Activated T-cell treated with anti-CD3 and anti-CD28 coated beads, Interleukin-2, amount 50 U/mL, for 1 hour (primary cell): ENCODE results near the gene RBM47.
"Not testable (repeated sequence)": the region's sequence is repeated elsewhere in the genome, so short reads cannot be mapped to it uniquely, and the experiment has no call there.

Experiments
- DNase-seq: peaks from one replicate; pipeline ENCODE4 v3.0.0-alpha.2; 2020

Gene RBM47

DNA sequence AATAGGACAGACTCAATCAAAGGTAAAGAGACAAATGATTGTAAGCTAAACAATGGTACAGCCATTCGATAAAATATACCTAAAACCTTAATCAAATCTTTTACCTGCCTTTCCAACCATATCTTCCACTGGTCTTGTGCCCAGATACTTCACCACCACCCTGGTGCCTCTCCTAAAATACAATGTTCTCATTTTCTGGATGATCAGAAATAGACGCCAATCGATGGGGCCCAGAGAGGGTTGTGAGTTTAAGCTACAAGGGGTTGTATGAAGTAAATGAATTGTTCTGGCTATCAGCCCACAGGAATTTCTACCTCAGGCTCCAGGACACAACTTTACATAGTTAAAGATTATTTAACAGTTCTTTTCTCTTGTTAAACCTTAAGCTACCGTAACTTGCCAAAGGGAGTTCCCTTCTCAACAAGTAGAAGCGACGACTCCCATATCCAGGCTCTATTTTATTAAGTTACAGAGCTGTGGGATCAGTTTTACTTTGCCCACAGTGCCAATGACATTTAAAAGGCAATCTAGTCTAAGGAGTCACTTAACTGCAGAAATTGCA, 195.5 kb downstream of the RBM47 start:
- no peak for DNase-seq

DNA sequence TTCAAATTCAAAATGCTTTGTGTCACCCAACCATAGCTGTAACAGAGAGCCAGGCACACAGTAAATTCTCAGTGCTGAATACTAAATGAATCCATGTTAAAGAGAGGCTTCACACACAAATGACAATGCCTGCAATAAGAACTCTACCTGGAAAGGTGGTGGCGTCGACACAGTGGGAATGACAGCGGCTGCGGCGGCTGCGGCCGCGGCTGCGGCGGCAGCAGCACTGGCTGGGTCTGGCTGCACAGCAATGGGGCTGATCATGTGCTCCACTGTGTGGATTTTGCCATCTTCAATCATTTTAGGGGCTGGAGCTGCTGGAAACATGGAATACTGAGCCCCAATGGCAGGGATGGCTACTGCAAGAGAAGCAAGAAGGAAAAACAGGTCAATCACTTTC, 197.2 kb downstream of the RBM47 start:
- no peak for DNase-seq

DNA sequence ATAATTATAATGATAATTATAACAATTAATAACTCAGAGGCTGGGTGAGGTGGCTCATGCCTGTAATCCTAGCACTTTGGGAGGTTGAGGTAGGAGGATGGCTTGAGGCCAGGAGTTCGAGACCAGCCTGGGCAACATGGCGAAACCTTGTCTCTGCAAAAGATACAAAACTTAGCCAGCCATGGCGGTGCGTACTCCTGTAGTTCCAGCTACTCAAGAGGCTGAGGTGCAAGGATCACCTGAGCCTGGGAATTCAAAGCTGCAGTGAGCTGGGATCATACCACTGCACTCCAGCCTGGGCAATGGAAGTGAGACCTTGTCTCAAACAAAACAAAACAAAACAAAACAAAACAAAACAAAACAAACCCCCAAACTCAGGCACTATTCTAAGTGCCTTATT, 201.8 kb downstream of the RBM47 start:
- DNase-seq: not testable (repeated sequence)

DNA sequence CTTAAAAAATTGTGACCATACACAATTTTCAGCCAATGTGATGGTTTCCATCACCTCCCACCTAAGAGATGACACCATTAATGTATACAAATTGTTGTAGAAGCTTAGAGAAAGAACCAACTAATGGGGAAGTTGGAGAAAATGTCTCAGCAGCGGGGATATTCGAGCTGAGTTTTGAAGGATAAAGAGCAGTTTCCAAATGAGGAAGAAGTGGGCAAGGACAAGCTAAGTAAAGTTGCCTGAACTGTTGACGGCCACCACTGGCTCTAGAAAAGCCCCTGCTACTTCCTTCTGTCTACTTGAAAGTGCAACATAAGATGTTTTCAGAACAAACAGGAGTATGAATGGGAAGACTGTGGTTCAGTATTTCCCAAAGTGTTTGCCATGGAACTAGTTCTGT, 202.5 kb downstream of the RBM47 start:
- no peak for DNase-seq

DNA sequence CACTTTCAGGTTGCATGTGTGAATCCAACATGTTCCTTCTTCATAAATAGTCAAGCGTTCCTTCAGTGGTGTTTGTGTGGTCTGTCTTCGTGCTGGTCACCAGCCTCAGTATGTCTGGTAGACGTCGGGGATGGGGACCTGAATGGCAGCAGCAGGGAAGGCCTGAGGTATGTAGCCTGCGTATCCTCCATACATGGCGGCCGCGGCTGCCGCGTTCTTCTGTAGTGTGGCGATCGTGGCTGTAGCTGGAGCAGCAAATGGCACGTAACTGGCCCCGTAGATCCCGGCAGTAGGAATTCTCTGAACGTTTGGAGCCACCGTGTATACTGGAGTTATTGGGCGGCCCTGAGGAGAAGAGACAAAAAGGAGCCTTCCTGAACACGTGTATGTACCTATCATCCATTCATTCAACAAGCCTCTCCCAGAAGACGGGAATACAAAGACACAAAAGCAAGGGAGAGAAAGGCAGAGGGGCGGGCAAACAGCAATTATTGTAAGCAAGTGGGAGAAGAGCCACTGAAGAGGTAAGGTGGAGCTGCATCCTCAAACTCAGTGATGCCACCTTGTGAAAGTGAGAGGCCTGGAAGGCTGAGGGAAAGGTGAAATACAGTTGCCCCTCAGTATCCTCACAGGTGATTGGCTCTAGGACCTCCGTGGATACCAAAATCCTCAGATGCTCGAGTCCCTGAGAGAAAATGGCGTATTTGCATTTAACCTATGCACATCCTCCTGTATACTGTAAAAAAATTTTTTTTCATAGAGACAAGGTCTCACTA, 203.7 kb downstream of the RBM47 start:
- no peak for DNase-seq

DNA sequence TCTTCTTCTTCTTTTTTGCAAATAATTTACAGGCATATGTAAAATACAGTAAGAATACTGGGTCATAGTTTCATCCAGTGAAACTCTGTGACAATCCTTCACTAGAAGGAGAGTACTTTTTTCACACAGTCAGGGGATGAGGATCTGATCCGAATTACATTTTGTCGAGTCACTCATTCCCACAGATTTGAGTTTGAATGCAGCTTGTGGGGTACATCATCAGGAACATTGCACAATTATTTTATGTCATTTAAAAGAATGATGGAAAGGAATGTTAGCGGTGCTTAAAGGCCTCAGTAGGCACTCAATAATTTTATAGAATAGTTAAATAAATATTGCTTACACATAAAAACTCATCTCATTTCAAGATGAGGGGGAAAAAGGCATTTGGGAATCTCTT, 205.9 kb downstream of the RBM47 start:
- DNase-seq: no peak

DNA sequence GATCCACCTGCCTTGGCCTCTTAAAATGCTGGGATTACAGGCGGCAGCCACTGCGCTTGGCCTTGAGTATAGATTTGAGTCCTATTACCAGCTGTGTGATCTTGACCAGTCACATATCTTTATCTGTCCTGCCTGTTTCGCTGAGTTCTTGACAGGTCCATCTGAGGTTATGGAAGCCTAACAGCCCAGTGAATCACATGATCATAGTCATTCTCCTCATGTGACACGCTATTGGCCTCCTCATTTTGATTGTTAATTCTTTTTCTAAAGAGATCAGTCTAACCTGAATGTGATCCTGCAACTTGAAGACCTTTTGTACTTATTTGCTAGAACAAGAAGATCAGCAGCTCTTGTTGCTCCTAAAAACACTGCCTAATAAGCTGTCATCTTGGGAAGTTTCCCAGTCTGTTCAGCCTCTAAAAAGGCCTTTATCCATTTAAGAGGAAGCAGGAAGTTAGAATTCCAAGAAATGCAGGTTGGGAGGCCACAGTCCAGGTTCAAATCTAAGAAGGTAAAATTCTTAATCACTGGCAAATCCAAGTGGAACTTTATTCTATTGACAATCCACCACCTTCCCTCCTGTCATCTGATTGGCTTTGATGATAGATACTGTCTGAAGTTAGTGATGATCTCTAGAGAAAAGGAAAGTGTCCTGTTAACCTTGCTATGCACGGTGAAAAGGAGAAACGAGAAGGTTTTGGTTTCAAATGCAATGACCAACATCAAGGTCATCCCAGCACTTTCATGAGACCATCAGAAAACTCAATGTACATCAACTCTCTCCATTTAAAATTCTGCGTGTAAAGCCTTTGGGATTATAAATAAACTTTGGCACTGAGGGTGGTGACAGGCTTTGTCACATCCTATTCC, 207.6 kb downstream of the RBM47 start:
- DNase-seq: no peak

DNA sequence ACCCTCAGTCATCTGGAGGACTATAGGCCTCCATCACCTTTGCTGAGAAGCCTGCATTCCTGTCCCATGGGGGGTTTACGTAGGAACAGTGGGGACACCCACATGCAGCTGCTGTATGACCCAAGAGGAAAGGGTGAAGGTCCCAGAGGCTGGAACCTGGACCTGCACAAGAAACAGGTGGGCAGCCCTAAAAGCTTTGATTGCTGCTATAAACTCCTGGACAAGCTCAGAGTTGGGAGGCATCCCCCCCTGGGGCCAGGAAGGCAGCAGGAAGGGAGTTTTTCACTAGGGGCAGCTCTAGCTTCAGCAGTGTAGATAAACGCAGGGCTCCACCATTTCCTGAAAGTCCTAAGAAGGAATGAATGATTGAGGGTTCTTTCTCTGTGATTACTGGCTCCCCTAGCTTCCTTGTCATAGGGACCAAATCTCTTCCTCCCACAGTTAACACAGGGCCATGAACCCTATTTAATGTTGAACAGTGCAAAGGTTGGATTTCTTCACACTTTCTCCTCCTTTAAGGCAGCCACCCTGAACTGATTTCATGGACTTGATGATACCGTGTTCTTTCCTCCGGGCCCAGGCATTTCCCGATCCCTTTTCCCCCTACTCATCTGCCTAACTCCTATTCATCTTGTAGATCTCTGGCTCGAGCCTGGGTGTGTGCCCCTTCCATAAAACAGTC, 210.3 kb downstream of the RBM47 start:
- DNase-seq: no peak

DNA sequence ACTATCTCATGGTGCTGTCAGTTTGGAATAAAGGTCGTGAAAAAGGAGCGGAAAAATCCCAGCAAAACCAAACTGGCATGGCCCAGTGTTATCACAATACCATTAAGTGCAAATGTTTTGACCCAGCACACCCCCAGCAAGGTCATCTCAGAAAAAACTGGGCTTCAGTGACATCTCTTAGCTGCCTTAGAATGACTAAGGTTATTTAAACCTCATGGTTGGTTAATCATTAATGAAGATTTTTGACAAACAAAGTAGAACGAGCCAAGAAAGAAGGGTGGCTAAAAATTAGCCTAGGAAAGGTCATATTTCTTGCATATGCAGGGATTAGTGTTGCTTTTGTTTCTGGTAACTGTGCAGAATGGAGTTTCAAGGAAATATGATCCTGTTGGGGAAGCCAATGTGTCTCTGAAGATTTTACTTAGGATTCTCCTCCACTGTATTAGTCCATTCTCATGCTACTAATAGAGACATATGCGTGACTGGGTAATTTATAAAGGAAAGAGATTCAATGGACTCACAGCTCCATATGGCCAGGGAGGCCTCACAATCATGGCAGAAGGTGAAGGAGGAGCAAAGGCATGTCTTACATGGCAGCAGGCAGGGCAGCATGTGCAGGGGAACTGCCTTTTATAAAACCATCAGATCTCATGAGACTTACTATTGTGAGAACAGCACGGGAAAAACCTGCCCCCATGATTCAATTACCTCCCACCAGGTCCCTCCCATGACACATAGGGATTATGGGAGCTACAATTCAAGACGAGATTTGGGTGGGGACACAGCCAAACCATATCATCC, 211.0 kb downstream of the RBM47 start:
- no peak for DNase-seq

DNA sequence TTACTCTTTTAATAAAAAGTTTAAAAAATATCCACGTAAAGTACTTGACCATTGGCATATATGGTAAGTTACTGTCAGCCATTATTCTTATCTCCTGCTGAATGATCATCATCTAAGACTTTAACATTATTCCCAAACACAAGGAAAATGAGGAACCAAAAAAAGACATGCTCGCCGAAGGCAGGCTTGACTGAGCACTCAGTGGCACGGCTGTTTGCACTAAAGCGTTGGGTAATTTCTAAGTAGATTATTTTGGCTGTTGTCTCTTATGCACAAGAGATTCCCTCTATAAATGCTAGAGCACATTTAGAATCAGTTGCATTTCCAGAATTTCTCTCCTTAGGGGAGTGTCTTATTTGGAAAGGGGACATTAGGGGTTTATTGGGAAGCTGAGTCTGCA, 211.7 kb downstream of the RBM47 start:
- DNase-seq: no peak

DNA sequence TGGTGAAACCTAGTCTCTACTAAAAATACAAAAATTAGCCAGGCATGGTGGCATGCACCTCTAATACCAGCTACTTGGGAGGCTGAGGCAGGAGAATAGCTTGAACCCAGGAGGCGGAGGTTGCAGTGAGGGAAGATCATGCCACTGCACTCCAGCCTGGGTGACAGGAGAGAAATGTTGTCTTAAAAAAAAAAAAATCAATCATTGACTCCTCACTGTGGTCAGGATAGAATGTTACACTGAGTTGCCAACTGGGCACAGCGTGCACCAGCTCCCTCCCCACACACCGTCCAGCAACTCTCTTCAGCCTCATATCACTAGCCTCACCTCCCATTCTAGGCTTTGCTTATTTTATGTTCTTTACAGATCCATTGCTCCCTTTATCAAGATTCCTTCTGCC, 215.0 kb downstream of the RBM47 start:
- DNase-seq: no peak

DNA sequence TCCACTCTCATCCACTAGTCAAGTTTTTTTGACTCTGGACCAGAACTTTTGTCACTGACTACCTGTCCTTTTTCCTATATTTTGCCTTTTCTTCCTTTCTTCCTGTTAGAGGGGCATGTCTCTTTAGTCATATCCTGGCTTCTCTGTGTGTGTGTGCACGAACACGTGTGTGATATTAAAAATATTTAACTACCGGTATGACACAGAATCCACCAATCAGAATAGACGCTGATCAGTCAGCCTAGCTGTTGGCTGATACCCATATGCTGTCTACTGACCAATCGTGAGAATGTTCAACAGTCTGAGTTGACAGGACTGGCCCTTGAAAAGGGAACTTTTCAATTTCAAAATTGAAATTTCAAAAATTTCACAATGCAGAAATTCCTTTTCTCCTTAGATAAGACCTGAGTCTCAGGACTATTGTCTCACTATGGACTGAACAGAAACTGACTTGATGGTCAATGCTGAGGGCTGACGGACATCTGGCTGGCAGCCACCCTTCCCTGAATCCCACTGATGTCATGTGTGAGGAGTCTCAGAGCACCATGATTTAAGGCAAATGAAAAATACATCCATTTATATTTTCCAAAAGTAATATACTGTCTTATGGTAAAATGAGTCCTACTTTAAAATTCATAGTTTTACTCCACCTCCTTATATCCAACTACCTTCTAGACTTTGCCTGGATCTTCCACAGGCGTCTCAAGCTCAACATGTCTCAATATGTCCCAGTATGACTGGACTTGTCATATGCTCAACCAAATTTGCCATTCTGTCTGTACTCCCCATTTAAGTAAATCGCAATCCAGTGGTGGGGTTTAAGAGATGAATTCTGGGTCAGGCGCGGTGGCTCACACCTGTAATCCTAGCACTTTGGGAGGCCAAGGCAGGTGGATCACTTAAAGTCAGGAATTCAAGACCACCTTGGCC, 216.5 kb downstream of the RBM47 start:
- no peak for DNase-seq

DNA sequence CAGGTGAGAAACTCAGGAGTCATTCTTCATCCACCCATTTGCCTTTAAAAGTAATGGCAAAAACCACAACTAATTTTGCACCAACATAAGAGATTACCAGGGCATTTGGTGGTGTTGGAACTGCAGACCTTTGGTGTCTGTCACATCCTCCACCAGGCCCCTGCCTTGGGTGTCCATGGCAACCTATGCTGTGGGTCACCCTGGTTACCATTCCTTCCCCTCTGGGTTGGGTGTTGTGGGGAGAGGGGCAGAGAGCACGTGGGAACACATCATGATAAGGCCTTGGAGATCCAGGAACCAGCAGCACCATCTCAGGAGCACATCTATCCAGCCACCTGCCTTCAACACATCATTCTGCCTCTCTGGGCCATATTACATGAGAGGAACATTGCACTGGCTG, 217.3 kb downstream of the RBM47 start:
- DNase-seq: no peak

DNA sequence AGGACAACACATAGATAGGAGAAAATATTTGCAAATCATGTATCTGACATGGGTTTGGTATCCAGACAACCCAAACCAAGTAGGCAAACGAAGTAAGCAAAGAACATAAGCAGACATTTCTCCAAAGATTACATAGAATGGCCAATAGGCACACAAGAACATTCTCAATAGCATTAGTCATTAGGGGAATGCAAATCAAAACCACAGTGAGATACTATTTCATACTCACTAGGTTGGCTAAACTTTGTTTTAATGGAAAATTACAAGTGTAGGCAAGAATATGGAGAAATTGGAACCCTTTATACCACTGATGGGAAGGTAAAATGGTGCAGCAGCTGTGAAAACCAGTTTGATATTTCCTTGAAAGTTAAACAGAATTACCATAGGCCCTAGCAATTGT, 219.8 kb downstream of the RBM47 start:
- DNase-seq: no peak

DNA sequence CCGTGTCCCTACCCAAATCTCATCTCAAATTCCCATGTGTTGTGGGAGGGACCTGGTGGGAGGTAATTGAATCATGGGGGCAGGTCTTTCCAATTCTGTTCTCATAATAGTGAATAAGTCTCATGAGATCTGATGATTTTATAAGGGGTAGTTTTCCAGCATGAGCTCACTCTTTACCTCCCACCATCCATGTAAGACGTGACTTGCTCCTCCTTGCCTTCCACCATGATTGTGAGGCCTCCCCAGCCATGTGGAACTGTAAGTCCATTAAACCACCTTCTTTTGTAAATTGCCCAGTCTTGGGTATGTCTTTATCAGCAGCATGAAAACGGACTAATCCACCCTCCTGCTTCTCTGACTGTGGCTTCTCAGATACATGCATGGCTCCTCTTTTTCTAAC, 222.2 kb downstream of the RBM47 start:
- DNase-seq: not testable (repeated sequence)

DNA sequence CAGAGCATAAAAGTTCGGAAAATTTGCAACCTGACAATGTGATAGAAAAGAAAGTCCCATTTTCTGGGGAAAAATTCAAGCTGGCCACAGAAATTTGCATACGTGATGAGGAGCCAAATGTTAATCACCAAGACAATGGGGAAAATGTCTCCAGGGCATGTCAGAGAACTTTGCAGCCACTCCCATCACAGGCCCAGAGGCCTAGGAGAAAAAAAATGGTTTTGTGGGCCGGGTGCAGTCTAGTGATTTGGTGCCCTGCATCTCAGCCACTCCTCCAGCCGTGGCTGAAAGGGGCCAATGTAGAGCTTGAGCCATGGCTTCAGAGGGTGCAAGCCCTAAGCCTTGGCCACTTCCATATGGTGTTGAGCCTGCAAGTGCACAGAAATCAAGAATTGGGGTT, 223.3 kb downstream of the RBM47 start:
- no peak for DNase-seq

DNA sequence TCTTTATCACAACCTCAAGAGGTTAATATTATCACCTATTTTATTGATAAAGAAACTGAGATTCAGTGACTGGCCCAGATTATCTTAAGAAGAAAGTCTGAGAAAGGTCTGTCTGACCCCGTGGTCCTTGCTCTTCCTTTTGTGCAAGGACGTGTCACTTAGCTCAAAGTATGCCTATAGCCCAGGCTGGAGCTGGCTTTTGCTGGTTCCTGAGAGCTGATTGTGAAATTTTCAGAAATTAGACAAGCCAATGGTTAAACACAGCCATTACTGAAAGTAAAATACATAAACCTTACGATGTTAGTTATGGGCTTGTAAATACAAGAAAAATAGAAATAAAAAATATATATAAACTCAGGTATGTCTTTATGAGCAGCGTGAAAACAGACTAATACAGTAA, 224.5 kb downstream of the RBM47 start:
- no peak for DNase-seq

DNA sequence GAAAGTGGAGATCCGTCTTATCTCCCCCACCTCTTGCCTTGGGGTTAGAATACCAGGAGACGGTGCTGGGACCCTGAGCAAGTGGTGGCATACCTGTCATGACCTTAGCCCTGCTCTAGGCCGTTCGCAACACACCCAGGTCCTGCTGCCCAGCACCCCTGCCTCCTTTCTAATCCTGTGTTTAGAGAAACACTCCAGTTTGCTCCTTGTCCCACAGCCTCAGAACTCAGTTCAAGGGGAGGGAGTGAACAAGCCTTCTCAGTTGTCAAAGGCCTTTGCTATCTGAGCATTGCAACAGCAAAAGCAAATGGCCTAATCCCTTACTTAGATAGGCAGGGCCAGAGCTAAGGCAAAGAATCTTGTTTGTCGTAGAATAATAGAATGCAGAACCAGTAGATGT, 226.6 kb downstream of the RBM47 start:
- no peak for DNase-seq

DNA sequence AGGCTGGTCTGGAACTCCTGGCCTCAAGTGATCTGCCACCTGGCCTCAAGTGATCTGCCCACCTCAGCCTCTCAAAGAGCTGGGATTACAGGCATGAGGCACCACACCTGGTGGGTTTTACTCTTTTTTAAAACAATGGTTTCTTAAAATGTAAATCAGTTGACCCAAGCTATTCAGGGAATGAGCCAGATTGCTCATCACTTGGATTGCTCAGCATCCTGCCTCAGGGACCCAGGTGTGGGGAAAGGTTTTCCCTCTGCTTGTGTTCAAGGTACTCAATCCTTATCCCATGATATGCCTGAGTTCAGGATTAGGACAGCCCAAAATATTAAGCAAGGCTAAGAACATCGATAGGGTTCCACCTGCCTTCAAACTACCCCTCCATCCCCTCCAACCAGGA, 227.1 kb downstream of the RBM47 start:
- DNase-seq: no peak

DNA sequence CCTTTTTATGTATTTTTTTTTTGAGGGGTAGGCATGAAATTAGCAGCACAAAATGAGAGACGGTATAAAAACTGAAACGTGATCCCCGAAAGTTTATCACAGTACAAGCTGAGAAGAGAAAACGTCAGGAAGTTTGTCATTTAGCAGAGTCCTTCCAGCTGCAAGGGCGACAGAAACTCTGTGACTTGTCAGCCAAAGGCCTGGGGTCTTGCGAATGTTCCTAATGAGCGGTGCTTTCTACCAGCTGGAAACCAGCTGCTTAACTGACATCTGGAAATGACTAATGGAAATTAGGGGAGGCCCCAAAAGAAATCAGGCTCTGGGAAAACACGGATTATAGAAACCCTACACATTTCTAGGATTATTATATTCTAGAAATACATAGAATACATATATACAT, 228.0 kb downstream of the RBM47 start:
- DNase-seq: no peak

DNA sequence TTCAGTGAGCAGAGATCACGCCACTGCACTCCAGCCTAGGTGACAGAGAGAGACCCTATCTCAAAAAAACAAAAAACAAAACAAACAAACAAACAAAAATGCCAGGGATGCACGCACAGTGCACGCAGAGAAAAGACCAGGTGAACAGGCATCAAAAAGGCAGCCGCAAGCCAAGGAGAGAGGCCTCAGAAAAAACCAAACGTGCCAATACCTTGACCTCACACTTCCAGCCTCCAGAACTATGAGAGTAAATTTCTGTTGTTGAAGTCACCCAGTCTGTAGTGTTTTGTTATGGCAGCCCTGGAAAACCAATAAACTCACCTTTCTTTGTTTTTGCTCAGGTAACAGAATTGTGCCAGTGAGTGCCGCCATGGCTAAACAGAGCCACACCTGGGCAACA, 228.6 kb downstream of the RBM47 start:
- no peak for DNase-seq
